GM12892 (cell line): ENCODE data around the gene MAP7D2.

Source experiments
- POLR2A ChIP-seq: IDR thresholded peaks from 2 replicates; pipeline ENCODE4 v1.6.1; 2011; ENCODE audit warnings: low read depth, low read length, control low read depth
- POLR2AphosphoS5 ChIP-seq: IDR thresholded peaks from 2 replicates; pipeline ENCODE4 v1.6.1; 2011; ENCODE audit warnings: low read depth, low read length, control low read depth

GRCh38 chrX:20089845-20090244 is 26.9 kb downstream of the MAP7D2 start:
- TF ChIP-seq POLR2A (no peak), POLR2AphosphoS5 (no peak)
